C4-2B (cell line): Measurements from ENCODE around the gene AUNIP.

ENCODE experiments used
- CTCF ChIP-seq: fragments of 450-650 bp; conservative IDR thresholded peaks from 2 replicates; pipeline ENCODE4 v1.5.1; 2017; ENCODE audit warnings: mild to moderate bottlenecking
- ZFX ChIP-seq: fragments of 450-650 bp; IDR thresholded peaks from 2 replicates; pipeline ENCODE4 v1.6.1; 2017

GRCh38 chr1:25862785-25863485 is 3.7 kb upstream of the AUNIP start:
- TF ChIP-seq CTCF (no peak), ZFX (no peak)
